GM18858 (cell line): ENCODE data around the gene ARHGAP23.
"Not testable (repeated sequence)": the region's sequence is repeated elsewhere in the genome, so short reads cannot be mapped to it uniquely, and the experiment has no call there.

Experiments
- ATAC-seq: cut with Tn5 transposase; IDR thresholded peaks from one replicate; pipeline ENCODE4 v1.9.1; 2021; ENCODE audit not compliant: unreplicated experiment

ARHGAP23 gene

DNA sequence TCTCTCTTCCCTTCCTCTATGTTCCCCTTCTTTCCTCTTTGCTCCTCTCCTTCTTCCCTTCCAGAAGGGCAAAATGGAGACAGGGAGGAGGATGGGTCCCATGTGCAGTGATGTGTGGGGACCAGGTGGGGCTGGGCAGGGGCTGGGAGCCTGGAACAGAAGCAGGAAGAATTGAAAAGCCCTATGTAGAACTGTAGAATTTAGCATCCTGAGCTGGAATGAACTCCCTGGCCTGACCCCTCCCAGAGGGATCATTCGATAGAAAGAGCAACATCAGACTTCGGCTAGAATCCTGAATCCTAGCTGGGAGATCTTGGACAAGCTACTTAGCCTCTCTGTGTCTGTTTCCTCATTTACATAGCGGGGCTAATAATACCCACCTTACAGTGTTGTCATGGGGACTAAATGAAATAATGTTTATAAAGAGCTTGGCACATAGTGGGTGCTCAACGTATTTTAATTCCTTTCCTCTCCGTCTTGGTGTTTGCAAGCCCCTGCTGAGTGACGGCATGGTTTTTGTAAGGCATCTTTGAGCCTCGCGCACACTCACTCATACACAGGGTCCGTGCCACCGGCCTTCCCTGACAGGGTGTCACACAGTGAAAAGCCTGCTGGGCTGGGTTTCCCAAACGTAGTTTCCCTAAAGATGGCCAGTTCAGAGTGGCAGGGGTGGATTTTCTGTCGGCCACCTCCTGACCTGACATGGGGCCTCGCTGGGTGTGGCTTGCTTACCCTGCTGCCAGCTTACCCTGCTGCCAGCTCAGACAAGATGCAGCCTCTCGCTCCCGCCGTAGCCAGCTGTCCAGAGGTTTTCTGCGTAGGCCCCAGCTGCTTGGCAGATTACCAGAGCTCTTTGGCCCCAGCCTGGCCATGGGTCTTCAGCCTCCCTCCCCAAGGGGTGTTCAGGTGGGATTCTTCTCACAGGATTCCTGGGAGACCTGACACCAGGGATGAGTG, 6.1 kb upstream of the ARHGAP23 start:
- no peak for ATAC-seq

DNA sequence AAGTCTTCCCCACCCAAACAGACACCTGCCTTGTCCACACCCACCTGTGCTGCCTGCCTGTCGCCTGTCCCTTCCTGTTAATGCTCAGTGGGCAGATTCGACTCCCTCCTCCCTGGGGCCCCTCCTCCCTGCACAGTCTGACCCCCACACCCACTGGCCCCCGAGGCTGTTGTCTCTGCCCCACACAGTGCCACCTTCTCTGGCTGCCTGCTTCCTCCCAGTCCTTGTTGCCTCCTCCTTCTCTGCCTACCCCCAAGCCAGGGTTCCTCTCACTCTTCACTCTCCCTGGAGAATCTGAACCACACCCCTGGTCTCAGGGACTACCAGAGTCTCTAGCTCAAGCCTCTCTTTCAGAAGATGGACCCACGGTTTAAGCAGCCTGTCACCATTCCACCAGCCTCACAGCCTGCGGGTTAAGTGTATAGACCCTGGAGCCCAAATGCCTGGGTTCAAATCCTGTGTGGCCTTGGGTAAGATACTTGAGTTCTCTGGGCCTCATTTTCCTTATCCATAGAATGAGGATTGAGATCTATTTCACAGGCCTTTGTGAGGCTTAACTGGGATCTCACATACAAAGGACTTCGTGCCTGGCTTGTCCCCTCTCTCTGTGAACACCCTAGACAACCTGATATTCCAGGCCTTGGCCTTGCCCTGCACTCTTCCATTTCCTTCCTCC, 3.8 kb upstream of the ARHGAP23 start:
- no peak for ATAC-seq

DNA sequence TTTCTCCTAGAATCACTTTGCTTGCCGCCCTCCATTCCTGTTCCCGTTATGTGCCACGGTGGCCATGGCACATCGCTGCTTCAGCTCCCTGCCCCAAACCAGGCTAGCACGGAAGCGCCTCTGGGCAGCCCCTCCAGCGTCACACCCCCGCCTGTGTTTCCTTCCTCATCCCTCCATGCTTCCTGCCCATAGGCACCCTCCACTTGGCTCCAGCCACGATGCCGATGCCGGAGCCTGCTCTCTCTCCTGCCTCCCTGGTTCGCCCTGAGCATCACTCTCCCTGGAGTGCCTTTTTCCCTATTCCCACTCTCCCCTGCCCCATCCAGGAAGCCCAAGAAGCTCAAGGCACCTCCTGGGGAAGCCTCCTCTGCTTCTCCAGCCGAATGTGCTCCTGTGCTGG, 3.2 kb upstream of the ARHGAP23 start:
- ATAC-seq = no peak

DNA sequence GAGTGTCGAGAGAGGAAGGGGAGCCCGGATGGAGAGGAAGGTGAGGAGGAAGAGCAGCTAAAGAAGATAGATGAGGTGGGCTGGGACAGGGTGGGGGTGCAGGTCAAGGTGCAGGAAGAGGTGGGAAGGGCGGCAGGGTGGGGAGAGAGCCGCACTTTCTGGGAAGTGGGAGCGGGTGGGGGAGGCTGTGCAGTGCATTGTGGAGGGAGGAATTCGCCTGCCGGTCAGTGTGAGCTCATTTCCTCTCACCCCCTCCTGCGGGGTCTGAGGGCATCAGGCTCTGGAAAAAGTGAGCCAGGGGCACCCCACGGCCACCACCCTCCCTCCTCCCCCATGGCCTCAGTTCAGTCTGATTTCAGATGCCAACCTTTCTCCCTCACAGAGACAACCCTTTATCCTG, 2.5 kb upstream of the ARHGAP23 start:
- no peak for ATAC-seq

DNA sequence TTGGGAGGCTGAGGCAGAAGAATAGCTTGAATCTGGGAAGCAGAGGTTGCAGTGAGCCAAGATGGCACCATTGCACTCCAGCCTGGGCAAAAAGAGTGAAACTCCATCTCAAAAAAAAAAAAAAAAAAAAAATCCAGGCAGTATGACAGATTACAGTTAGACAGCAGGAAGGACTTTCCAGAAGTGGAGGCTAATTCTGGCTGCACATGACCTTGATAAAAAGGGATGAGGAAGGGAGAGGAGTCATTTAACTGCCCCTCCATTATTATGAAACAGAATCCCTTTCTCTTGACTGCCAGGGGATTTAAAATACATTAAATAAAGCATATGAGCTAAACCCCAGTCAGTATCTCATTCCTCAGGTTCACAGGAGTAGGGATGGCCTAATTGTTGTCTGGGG, 1.8 kb upstream of the ARHGAP23 start:
- no peak for ATAC-seq

DNA sequence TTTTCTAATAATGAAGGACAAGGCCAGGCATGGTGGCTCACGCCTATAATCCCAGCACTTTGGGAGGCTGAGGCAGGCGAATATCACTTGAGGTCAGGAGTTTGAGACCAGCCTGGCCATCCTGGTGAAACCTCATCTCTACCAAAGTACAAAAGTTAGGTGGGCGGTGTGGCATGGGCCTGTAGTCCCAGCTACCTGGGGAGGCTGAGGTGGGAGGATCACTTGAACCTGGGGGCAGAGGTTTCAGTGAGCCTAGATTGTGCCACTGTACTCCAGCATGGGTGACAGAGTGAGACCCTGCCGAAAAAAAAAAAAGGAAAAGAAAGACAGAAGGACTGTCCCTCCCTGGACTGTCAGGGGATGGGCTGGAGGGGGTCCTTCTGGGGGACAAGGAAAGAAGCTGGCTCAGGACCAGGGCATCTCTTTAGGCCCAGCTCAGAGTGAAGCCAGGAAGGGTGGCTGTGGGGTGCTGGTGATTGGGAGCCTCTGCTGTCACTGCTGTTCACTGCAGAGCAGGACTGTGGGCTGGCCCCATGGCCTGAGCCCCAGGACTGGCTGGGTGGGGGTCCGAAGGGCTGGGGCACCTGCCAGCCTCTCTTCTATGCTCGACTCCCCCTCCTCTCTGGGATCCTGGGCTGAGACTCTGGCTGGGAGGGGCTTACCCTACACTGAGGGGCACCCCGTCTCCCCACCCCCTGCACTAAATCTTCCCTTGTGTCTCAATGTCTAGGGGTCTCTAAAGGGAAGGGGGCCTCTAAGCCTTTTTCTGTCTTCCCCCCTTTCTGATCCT, 909 bp upstream of the ARHGAP23 start:
- ATAC-seq = no peak

DNA sequence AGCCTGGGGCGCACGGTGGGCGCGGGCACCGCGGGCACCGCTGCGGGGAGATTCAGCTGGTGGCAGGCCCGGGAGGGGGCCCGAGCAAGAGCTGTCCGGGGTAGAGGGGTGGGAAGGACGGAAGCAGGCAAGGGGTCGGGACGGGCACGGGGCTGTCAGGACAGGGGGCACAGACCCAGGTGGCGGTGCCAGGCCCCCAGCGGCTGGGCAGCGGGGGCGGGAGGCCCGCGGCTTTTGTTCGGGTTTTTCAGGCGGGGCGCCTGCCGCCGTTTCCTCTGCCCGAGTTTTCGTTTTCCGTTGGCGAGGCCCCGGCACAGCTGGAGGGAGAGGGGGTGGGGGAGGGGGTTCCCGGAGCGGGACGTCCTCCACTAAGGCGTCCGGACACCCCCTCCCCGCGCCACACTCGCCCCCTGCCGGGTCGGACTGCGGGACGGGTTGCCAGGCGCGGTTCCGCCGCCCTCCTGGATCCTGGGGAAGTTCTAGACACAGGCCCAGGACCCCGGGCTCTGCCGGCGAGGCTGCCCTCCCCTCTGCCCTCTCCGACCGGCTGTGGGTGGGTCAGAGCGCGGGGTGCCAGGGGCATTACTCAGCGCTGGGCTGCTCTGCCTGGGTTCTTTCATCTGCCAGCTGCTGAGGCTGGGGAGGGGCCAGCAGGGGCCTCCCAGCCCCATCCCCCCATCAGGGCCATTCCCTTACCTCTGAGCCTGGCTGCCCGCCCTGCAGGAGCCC, 543 bp downstream of the ARHGAP23 start:
- no peak for ATAC-seq

DNA sequence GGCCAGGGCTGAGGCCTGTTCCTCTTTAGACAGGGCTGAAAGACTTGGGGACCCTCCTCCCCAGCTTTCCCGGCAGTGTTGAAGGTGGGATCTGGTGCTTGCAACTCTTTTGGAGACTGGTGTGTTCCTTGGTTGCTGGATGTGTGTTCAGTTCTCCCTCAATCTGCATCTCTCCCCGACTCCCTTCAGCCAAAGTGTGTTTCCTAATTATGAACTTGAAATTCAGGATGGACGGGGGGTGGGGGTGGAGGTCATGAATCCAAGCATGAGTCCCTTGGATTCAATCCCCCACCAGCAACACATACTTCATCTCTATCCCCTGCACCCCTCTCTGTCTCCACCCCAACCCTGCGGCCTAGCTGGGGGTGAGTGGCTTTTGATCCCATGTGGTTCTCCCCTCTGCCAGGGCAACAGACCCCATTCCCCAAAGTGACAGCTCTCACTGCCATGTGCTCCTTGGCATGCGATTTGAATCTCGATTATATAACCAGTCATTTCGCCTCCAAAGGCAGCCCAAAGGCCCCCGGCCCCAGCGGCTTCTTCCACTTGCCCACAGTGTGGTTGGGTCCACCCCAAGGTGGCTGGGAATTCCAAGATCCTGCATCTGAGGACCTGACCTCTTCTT, 1.3 kb downstream of the ARHGAP23 start:
- no peak for ATAC-seq

DNA sequence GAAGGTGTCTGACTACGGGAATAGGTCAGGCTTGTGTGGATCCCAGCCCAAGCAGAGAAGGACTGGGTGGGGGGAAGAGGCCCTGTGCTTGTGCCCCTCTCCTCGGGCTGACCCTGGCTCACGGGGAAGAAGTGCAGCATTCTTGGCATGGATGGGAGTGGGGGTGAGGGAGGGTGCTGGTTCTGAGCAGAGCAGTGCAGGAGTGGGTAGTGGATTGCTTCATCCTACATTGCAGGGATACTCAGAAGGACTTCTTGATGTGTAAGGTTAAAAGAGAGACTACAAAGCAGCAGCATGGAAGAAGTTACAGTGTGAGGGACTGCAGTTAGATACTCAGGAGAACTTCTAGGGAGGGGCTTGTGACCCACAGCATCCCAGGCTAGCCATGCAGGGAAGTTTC, 2.1 kb downstream of the ARHGAP23 start:
- no peak for ATAC-seq

DNA sequence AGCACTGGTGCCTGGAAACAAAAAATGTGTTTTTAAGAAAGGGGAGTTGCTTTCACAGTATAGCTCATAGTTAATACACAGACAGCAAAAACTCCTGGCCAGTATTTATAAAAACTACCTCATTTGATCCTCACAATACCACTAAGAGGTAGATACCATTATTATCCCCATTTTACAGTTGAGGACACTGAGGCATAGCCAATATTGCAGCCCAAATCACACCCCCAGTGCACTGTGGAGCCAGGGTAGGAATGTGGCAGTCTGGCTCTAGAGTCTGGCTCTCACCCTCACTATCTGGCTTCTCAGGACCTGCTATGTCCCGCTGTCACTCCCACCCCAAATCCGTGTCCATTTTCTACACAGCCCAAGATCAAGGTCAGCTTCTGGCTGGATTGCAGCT, 2.6 kb downstream of the ARHGAP23 start:
- no peak for ATAC-seq

DNA sequence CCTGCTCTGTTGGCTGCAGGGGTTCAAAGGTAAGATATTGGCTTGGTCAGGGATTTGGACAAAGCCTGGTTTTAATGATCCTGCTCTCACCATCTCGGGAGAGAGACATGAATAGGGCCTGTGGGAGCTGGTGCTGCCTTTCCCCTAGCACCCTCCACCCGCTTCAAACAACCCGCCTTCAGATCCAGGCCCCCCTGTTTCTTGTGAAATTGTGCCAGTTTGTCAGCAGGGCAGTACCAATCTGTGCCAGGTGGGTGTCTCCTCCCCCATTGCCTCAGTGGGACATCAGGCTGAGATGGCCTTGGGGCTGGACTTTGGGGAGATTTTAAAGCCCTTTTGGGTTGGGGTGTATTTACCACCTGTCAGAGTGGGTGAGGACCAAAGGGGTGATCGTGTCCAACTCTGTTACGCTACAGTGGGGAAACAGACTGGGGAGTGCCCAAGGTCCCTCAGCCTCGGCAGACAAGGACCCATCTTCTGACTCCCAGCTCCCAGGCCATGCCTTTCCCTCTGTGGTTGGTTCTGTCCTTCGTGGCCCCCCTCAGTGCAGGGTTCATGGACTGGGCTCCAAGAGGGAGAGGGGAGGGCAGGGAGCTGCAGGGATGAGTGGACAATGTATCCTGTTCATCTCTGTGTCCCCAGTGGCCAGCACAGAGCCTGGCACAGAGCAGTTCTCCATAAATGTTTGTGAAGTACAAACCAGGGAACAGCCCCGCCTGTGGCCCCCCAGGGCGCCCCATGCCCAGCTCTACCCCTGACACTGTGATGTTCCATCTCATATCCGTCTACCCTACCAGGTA, 3.3 kb downstream of the ARHGAP23 start:
- no peak for ATAC-seq

DNA sequence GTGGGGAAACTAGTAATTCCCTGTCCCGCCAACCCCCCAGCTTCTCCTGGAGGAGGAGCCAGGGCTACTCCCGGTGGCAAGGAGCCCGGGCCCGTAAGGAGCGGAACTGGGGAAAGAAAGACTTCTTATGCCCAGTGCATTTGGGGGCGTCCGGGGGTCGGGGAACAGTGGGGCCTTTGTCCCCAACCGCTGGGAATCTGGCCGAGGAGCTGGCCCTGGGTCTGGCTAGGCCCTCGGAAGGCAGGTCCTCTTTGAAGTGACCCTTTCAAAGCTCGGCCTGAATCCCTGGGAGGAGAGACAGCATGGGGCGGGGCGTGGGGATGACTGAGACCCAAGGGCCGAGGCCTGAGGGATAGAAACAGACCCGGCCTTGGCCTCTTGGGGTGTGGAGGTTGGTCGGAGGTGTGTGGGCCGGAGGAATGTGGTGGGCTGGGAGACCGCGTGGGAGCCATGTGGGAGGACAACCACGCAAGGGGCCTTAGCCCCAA, 6.0 kb downstream of the ARHGAP23 start:
- ATAC-seq = no peak

DNA sequence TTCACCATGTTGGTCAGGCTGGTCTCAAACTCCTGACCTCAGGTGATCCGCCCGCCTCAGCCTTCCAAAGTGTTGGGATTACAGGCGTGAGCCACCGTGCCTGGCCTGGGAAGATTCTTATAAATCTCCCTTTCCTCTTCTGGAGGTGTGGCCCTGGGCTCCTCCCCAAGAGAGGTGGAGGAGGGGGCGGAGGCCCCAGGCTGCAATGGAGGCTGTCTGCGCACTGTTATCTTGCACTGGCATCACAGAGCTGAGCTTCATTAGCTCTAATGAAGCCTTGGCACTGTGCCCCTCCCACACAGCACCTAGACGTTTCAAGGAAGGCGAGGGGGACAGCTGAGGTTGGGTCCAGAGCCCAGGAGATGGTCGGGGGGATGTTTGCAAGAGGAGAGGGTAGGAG, 7.5 kb downstream of the ARHGAP23 start:
- ATAC-seq = no peak

DNA sequence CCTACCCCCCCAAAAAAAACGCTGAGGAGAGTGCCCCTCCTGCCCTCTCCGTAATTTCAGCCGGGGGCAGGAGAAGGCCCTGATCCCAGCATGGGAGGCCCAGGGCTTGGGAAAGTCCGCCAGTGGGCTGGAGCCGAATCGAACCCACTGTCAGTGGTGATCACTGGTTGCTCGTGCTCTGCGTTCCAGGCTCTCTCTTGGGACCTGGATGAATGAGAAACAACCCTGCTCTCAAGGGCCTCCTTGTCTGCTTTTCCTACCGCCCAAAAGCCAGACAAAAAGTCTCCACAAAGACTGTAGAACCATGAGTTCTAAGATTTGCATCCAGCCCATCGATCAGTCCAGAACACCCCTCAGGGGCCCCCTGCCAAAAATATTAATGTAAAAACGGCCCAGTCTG, 8.1 kb downstream of the ARHGAP23 start:
- ATAC-seq = no peak

DNA sequence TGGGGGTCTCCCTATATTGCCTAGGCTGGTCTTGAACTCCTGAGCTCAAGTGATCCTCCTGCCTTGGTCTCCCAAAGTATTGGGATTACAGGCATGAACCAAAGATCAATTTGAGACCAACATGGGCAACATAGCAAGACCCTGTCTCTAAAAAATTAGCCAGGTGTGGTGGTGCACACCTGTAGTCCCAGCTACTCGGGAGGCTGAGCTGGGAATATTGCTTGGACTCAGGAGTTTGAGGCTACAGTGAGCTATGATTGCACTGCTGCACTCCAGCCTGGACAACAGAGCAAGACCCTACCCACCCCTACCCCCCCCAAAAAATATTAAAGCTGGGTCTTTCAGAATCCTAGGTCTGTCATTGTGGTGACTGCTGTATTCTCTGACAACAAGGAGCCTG, 9.0 kb downstream of the ARHGAP23 start:
- ATAC-seq = not testable (repeated sequence)

DNA sequence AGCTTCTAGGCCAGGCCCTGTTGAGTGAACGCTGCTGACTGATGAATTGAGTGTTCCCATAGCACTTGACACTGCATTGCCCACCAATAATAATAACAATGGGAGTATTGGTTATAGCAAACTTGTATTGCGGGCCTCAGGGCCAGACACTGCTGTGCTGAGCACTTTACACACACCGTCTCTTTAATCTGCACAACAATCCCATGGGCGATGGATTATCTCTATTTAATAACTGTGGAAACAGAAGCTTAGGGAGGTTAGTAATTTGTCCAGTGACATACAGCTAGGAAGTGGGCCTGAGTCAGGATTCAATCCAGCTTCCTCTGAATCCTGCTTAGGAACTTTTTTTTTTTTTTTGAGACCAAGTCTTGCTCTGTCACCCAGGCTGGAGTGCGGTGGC, 11.2 kb downstream of the ARHGAP23 start:
- no peak for ATAC-seq

DNA sequence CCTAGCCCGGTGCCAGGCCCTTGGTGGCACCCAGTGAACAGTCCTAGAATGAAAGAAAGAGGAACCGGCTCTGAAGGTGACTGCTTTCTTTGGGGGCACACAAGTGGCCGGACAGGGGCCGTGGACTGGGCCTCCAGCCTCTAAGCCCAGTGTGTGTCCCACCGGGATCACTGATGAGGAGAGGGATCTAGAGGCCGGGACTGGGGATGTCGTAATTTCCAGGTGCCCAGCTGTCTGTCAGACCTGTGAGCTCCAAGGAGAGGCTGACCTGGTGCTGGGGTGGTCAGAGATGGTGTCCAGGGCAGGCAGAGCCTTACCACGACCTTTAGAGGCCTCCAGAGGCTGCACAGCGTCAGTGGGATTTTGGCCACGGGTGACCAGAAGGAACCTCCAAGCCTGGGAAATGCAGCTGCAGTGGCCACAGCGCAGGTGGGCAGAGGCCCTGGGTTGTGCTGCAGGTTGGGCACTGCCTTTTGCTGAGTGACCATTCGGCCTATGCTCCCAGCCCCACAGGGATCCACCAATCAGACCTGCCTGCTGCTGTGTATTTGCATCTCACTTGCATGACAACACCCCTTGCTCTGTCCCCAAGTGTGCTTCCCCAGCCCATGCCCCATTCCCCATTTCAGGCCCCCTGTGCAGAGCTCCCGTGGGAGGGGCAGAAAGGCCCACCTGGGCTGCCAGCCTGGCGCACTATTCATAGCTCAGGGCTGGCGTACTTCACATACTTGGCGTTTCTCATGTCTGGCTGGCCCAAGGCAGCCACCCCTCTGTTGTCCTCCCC, 12.5 kb downstream of the ARHGAP23 start:
- ATAC-seq = no peak

DNA sequence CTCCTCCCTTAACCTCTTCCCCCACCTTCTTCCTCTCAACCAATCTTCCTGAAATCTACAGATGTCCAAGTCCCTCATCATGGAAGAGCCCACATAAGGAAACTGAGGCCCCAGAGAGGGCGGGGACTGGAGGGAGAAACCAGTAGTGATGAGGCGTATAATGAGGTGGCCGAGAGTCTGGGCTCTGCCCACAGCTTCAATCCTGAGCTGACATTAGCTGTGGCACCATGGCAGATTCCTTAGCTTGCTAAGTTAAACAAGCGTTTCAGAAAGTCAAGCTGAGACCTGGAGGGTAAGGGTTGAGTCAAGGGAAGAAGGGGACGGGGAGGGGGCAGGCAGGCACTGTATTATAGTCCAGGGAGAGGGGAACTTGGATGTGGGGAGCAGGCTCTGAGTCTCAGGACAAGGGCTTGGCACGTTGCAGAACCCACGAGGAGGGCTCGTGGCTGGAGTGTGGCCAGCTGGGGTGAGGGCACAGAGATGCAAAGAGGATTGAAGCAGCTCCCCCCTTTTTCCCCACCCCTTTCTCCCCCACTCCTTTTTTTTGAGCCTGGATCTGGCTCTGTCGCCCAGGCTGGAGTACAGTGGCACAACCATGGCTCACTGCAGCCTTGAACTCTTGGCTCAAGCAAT, 13.3 kb downstream of the ARHGAP23 start:
- ATAC-seq = no peak
